ENCODE data around the gene ERN1. TPM values are rescaled to one million over a fixed set of nuclear protein-coding genes. Genes with fewer than 3 reads are reported as not detected.

The ERN1 gene
- polyA plus RNA-seq, 5 donors = 8.5 to 13.6 (median 10.5) TPM

DNA sequence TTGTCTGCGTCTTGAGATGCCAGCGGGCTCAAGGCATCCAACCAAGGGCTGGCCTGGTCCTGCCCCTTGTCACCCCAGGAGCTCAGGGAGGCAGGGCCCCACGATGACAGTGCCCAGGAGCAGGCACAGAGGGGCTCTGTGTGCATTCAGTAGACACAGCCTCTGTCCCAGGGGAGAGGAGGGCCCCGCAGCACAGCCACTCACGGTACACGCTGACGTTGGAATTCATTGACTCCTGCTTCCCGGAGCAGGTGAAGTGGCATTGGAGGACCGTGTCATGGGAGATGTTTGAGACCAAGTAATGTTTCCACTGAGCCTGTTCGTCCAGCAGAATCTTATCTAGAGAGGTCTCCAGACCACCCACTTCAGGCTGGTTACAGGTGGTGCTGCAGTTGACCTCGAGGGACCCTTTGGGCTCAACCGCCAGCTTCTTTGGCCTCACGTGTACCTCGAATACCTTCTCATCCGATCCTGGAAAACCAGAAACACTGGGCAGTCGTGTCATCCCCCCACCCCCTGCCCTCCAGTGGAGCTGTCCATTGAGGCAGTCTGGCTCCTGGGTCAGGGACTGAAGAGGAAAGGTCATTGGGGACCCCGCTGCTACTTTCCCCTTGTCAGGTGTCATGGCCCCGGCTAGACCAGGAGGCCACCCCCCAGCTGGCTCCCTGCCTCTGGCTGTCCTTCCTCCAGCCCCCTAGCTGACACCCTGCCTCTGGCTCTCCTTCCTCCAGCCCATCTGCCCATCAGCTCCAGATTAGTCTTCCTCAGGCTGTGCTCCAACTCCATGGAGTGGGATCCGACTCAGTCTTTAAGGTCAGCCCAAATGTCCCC is 124.8 kb downstream of the ERN1 start:
- DNase-seq = no peak

GRCh38 chr17:64004218-64004770 is 125.7 kb downstream of the ERN1 start:
- no peak for DNase-seq

GRCh38 chr17:64003526-64004121 is 126.3 kb downstream of the ERN1 start:
- DNase-seq = no peak

DNA sequence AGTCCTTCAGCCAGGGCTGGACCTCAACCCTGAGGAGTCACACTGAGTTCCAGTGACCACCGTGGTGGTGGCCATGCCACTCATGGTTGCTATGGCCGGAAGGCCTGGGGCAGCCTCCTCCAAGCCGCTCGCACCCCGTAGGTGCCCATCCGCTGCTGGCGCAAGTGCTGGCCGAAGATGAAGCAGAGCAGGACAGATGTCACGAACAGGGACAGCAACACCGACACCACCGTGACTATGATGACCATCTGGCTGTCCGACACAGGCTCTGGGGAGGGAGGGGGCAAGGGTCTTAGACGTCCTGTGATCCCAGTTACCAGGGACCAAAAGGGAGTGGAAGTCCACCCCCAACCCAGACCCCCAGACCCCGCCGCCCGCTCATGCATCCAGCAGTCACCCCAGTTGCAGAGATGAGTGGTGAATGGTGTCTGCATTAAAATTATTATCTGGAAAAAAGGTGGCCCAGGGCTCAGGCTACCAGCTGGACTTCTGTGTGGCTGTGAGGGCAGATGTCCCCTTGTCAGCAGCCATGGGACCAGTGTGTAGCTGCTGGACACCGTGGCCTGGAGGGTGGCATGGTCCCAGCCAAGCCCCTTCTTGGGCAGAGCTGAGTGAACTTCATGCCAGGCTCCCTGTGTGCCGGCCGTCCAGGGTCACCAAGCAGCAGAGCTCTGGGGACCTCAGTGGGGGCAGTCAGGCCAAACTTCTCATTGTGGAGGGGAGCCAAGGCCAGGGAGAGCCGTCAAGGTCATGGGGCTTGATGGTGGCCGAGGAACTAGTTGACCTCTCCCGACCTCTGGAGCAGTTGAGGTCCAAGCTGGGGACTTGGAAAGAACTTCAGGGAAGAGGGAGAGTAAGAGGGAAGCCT is 127.1 kb downstream of the ERN1 start:
- DNase-seq = no peak

DNA sequence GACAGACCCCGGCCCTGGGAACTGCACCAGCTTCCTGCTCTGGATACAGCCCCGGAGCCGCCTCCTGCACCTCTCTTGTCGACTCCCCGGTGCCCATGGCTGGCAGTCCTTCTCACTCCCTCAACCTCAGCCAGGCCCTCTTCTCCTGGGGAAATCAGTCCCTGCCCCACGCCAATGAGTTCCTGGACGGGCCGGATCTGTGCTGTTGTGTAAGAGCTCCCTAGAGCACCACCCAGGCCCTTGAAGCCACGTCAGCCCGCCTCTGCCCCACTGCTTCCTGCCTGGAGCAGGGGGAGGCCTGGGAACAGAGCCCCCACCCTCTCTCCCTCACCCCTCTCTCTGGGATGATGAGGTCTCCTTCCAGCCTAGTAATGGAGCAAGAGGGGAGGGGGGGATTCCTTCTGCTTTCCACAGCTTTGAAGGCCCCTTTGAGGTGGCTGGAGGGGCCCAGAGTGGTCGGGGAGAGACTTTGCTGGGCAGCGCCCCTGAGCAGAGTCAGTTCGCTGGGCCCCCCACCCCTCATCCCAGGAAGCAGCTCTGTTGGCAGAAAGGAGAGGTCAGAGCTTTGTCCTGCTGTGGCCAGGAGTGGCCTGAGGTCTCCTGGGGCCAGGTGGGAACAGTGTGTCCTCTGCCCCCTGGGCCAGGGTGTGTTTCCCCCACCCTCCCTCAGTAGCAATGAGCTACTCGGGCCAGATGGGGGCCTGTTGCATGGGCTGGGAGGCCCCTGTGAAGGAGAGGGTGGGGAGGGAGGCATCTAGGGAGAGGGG is 128.0 kb downstream of the ERN1 start:
- DNase-seq = peak in 1 of 2 donors; percentile 37

DNA sequence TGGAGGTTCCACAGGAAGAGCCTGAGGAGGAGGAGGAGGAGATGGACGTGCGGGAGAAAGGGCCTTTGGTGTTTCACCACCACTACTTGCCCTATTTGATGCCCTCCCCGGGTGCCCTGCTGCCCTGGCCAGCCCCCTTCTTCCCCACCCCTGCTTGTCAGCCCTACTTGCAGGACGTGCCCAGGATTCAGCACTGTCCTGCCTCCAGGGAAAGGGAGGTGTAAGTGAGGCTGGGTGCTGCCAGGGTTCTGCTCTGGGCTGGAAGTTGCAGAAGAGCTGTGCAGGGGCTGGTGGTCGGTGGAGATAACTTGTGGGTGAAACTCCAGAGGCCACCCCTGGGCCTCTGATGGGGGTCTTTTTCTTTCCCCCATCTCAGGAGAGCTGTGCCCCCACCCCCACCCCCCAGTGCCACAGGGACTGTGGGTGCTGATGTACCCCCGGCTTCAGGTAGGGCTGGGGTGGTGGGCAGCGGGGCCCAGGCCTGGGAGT is 128.8 kb downstream of the ERN1 start:
- DNase-seq = no peak

GRCh38 chr17:63999680-64000531 is 130.0 kb downstream of the ERN1 start:
- DNase-seq = no peak

DNA sequence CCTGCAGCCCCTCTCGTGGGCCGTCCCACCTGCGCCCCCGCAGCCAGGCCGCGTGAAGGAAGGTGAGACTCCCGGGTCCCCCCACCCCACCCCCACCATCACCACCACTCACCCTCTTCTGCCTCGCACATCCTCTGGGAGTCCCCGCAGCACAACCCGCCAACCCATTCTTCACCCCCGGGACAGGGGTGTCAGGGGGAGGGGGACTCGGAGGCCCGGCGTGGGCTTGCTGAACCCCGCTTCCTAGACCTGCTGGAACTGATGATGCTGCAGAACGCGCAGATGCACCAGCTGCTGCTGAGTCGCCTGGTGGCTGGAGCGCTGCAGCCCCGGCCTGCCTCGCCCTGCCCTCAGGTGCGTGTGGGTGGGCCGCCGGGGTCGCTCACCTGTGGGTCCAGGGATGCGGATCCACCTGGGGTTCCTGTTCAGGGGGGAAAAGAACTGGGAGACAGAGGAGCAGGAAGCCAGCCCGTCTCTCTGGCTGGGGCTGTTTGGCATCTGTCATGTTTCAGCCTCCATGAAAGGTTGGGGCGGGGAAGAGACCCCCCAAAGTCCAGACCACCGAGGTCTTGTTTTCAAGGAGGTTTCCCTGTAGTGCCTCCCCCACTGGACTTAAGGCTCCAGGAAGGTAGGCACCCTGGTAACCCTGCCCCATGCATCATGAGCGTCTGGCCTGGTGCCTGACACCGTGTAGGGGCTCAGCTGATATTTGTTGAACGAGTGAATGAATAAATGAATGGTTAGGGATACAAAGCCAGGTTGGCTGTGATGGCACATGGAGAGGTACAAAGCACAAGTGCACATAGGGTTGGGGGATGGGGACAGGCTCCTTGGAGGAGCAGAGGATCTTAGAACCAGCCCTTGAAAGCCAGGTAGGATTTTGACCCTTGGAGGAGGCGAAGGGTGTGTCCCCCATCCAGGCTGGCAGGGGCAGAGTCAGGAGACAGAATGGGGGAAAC is 130.9 kb downstream of the ERN1 start:
- no peak for DNase-seq

DNA sequence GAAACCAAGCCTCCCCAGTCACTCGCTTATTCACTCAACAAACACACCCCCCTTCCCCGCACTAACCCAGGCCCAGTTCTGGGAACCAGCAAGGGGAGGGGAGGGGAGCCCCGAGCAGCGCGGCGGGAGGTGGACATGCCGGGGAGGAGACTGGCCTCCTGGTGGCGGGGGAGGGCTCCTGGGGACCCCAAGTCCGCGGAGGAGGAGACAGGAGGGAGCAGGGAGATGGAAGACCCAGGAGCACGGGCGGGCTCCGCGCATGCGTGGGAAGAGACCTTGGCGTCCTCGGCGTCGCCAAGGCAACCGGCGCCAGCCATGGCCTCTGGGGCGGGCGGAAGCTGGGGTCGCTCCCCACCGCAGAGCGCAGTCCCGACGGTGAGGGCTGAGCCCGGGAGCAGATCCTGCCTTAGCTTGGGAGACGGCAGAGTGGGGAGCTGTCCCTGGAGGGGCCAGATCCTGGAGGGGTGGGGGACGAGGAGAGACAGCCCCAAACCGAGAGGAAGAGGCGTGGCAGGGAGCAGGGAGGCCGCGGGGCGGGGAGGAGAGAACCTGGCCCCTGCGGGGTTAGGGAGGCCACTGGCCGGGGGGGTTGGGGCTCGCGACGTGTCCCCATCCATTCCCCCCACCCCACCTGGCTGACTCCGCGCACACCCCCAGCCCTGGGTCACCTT is 131.8 kb downstream of the ERN1 start, which contains the start of gene PRR29:
TSS of gene PRR29 (plus strand) at position 302 of the 671 bp plus-strand sequence. CDS start at position 316, 14 bp downstream.
- DNase-seq = peak; percentile 76 to 80

DNA sequence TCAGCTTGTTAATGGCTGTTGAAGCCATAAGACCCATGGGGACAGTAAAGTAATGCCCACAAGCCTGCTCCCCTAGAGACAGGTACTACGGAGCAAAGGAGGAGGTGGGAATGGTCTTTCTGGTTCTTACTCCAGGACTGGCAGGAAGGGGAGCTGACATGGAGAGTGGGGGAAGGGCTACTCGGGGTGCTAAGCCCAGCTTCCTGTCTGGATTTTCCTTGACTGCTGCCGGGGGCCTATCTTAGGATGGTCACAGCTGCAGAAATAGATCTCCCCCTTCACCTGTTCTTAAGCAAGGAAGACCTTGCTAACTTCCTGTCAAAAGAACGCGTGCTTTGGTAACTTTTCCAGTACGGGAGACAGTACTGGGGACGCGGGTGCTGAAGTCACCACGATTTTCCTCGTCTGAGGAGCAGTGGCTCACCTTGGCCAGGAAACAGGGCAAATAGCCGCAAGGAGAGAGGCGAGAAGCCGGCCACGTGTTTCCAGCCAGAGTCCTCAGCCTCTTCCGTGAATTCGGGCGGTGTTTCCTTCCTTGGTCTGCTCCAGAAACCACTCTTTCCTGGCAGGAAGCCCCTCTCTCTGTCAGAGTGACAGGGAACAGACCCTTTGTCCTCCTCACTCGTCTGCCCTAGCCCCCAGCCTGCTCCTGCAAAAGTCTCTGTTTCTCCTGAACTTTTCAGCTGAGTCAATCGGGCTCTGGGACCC is 132.4 kb downstream of the ERN1 start:
- no peak for DNase-seq

- DNase-seq = no peak
These were observed 133.3 kb downstream of the ERN1 start for GRCh38 chr17:63996430-63997182.

DNA sequence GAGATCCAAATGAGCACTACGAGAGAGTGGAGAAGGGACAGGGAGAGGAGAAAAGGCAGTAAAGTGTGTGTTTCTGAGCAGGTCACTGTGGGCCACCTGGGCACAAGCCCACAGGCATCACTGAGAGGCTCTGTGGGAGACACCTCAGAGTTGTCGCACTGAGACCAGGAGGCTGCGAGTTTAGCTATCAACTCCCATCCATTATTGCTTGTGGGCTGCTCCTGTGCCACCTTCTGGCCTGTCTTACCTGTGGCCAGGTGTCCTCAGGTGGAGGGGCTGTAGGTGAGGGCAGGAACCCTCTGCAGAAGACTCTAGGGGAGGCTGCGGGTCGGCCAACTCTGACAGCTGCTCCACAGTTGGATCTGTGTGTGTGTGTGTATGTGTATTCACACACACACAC is 134.3 kb downstream of the ERN1 start:
- no peak for DNase-seq

- no peak for DNase-seq
These were observed 136.5 kb downstream of the ERN1 start for GRCh38 chr17:63993368-63993985.

DNA sequence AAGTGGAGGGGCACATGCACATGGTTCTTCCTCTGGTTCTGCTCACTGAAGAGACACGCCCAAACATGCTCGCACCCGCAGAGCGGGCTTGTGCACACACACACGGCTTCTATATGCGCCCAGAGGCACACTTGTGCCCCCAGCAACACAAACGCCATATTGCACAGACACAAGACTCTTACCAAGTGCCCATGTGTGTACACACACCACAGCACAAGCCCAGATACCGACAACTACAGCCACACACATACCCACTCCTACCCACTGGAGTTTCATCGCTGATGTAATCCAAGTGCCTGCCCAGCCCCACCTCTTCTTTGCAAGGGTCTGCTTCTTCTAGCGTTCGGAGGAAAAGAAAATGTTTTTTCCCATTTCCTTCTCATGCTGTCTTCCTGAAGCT is 138.3 kb downstream of the ERN1 start:
- DNase-seq = no peak

- no peak for DNase-seq
These were observed 140.2 kb downstream of the ERN1 start for GRCh38 chr17:63989622-63990345.

Measured in right lung (tissue), 5 donors.